Midbrain (tissue), 1 donor: ENCODE data around the gene FMN2.
"Not testable (repeated sequence)": the region's sequence is repeated elsewhere in the genome, so short reads cannot be mapped to it uniquely, and the experiment has no call there.

Experiments
- DNase-seq: peaks from one replicate; lab custom pipeline; 2025; lab: John Stamatoyannopoulos, UW

Gene FMN2

DNA sequence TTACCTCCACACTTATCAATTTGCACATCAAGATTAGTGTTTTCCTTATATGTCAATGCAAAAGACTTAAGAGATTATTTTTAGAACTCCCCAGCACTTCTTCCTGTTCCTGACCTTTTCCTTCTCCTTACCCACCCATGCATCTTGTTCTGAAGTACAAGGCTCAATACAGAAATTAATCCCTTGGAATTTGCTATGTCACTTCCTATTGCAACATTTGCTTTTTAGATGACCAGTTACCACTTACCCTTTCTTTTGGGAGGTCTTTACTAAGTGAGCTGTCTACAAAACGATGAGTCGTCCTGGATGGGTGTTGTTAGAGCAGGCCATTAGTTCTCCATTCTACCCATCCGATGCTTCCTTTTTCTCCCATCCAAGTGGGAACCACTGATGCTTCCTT lies 221.2 kb downstream of the FMN2 start:
- DNase-seq = no peak

DNA sequence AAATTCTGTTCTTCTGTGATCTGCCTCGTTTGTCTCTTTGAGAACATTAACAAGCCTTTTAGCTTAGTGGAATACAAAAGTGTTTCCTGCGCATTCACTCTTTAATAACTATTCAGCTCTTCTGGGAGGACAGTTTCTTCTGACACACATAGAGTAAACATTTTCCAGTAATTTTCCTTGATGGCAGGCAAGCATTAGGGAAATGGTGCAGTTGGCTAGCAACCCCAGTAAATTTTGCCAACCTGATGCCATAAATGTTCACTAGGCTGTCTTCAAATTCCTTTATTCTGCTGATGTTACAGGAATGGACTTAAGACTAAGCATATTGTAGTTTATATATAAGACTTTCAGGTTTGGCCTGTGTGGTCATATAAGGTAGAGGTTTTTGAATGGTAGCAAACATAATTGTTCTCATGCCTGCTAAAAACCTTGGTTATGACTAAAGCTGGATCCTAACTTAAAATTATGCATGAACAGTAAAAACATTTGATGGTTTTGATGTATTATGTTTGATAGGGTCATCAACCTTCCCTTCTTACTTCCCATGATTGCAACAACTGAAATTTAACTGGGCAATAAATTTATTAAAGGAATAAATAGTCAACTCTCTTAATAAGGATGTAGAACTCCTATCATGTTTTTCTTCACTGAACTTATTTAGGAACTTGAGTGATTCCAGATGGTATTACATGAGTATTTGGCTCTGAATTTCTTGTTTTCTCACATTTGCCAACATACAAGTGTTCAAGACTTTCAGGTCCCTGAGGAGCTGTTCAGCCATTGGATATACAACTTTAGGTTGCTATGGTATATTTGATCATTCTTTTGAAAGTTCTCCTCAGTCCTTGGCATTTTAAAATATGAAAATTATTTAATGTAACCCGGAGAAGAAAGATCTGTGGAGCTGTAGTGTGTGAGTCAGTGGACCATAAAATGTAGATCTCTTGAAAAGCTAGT lies 223.4 kb downstream of the FMN2 start:
- no peak for DNase-seq

DNA sequence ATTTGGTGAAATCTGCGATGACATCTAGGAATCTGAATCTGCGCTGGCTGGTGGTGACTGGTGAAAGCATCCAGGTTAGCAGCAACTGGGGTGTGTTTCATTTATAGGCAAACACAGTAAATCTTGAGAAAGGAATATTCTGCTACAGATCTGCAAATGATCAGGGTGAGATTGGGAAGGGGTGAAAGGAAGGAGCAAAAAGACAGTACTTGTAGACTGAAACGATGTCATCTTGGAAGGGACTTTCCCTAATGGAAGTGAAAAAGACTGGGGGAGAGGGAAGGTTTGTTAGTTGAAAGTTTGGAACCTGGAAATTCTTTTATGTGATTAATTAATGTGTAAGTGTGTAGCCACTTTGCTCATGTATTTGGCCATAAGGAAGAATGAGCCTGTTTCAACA lies 228.3 kb downstream of the FMN2 start:
- no peak for DNase-seq

DNA sequence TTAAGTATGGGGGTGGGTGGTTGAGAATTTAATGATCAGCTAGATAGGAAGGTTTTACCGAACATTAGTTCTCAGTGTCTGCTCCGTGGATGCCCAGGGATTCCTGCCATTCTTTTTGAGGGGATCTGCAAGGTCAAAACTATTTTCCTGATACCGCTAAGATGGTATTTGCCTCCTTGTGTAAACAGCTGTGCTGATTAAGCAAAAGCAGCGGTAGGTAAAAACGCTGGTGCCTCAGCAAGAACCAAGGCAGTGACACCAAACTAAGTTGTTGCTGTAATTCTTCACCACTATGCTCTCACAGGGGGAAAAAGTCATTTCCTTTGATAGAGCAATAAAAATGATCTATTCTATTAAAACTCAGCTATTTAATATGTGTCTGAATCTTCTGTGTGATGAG lies 229.0 kb downstream of the FMN2 start:
- no peak for DNase-seq

DNA sequence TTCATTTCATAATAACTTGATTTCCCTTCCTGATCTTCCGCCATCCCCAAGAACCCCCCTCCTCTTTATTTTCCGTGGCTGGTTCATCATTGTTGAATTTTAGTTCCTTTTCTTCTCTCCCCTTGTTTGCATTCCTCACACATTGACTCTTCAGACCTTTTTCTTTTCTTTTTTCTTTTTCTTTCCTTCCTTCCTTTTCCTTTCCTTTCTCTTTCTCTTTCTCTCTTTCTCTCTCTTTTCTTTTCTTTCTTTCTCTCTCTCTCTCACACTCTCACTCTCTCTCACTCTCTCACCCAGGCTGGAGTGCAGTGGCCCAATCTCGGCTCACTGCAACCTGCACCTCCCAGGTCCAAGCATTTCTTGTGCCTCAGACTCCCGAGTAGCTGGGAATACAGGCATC lies 231.3 kb downstream of the FMN2 start:
- no peak for DNase-seq

DNA sequence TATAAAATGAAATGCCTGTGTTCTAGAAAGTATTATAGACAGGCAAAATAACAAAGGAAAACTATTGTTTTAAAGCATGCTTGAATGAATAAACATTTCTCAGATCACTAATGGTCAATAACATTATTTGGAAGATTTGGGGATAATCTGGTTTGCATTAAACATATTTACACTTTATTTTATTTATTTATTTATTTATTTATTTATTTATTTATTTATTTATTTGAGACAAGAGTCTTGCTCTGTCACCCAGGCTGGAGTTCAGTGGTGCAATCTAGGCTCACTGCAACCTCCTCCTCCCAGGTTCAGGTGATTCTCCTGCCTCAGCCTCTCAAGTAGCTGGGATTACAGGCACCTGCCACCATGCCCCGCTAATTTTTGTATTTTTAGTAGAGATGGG lies 236.7 kb downstream of the FMN2 start:
- DNase-seq = not testable (repeated sequence)

DNA sequence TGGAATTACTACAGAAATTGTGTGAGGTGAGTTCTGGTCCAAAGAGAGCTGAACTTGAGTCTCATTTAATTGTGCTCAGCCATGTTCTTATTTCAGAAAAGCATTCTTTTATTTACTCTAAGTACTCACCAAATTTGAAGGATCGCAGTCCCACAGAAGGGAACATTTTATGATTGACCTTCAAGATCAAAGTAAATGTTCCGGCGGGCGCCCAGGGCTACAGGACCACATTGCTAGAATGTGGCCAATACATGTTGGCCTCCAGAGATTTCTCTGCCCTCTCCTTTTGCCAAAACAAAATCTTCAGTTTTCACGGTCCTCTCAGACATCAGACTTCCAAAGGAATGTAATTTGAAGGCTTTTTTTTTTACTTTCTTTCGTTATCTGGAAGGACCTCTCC lies 237.8 kb downstream of the FMN2 start:
- DNase-seq = no peak

DNA sequence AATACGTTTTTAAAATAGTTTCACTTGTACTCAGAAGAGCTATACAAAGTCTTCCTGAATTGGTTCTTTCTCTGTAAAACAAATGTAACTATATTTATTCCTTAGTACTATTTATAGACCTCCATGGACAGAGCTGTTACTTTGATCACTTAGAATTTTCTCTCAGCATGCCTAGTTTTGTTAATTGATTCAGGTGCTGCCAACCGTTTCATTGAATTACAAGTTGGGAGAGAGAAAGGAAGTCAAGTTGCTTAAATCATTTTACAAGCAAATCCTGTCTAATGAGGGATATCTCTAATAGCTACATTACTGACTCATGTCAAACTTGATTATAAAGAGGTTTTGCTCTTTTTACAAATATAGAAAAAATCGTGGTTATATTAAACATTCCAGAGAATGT lies 241.0 kb downstream of the FMN2 start:
- no peak for DNase-seq

DNA sequence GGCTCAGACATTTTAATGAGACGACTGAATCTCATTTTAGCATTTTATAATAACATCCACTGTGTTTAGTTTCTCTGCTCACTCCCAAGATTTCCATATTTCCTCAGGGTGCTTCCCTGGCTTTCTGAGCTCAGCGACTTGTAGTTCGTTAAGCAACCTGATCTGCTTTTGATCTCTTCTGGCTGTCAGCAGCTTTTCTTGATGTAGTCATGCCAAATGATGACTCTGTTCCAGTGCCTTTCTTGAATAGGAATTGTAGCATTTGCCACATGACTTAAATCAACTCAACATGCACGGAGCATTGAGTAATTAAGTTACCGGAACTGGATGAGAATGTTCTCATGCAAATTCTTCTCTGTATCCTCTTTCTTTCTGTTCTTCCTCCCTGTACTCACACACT lies 246.1 kb downstream of the FMN2 start:
- no peak for DNase-seq

DNA sequence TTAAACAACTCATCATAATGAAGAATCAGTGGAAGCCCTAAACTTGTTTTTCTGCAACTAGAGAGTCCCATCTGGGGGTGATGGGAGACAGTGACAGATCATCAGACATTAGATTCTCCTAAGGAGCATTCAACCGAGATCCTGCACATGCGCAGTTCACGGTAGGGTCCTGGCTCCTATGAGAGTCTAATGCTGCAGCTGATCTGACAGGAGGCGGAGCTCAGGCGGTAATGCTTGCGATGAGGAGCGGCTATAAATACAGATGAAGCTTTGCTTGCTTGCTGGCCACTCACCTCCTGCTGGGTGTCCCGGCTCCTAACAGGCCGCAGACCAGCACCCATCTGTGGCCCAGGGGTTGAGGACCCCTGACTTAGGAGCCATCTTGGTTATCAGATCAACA lies 247.2 kb downstream of the FMN2 start:
- DNase-seq = no peak

DNA sequence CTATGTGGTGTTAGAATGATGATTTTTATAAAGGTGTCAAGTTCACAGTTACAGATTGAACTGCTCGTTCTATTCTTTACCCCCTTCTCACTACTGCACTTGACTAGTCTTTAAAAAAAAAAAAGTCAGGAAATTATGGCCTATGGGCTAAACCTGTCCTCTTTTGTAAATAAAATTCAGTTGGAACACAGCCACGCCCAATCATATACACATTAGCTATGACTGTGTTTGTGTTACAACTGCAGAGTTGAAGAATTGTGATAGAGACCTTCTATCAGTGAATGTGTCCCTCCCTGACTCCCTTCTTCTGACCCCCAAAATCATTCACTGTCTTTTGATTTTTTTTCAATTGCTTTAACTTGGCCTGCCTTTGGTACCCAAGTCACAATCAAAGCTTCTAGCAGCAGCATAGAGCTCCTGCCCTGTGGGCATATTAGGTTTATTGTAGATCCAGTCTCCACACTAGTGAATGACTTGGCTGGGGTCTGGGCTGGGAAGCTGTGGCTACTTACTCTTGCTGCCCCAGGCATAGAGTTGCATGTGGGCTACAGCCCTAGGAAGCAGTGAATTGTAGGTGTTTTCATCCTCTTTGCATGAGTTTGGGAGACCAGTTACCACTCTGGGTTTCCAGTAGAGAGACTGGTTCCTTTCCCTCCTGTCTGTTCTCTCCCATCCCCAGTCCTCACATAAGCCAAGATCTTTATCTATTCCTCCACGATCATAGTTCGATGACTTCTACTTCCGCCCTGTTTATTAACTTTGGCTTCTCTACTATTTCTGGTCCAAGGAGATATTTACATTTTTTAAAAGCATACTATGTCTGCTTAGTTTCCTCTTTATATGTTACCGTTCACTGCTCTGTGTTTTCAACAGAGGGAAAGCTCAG lies 249.9 kb downstream of the FMN2 start:
- DNase-seq = no peak

DNA sequence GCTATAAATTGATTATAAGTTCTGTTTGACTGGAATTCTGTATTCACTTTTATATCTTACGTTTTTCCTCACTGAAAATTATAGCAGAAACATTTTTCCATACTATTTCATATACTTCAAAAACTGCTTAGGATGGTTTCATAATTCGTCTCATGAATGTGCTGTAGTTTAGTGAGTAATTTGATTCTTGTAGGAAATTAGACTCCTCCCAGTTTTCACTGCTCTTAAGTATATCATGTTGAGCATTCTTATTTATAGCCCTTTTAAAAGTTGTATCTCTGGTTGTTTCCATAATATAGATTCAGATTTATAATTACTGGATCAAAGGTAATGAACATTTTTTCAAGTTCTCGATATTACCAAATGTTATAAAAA lies 250.6 kb downstream of the FMN2 start:
- DNase-seq = no peak

DNA sequence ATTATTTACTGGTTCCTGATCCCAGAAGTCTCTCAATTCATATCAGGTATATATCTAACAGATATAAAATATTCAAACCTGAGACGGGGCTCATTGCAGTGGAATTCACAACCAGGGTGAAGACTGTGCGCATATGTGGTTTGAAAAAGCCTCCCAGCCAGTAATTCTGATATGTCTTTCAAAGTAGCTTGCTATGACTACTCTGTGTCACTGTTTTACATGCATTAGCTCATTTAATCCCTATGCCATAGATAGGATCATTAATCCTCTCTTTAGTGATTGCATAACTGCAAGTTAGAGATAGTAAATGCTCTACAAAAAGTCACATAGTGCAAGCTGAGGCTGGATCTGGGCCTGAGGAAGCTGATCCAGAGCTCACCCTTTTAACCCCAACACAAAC lies 251.4 kb downstream of the FMN2 start:
- DNase-seq = no peak

DNA sequence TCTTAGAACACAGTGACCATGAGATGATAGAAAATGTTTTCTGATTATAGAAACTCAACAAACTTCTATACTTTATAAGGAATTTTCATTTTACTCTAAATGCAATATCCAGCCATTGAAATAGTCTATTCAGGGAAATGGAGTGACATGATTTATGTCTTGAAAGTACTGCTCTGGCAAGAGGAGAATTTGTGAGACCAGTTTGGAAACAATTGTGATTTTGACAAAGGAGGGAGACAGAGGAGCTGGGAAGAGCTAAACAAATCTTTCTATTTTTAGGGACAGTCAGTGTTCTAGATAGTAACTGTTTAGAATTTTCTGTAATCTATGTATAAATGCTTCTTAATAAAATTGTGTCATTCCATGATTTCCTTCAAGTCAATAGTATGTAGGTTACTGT lies 252.3 kb downstream of the FMN2 start:
- no peak for DNase-seq

DNA sequence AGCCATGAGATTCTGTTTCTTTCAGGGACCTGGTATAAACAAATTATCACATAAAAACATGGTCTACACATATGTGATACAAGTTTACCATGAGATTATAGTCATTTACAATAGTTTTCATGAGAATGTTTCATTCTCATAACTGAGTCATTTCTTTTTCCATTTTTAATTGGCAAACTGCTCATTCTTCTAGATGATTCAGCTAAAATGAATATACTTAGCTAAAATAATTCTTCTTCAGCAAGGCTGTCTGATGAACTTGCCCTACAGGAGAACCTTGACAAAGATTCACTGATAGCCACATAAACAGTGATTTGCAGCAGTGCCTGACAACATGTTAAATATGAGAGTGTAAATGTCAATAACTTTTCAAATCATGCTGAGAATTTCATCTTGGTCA lies 253.2 kb downstream of the FMN2 start:
- DNase-seq = no peak

DNA sequence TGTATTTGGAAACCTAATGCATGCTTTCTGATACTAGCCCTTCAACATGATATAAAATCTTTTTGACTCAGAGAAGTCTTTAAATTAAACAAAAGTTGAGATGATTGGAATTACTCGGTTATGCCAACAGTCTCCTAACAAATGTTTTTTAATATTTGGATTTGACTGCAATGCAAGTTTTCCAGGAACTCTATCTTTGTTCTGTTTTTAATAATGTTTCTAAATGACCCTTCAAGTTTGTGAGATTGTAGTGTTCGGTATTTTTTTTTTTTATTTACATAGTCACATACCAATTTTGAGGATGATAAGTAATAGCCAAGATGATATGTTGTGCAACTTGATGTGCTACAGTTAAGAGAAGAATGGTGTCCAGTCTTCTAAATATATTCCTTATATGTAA lies 258.0 kb downstream of the FMN2 start:
- DNase-seq = no peak

DNA sequence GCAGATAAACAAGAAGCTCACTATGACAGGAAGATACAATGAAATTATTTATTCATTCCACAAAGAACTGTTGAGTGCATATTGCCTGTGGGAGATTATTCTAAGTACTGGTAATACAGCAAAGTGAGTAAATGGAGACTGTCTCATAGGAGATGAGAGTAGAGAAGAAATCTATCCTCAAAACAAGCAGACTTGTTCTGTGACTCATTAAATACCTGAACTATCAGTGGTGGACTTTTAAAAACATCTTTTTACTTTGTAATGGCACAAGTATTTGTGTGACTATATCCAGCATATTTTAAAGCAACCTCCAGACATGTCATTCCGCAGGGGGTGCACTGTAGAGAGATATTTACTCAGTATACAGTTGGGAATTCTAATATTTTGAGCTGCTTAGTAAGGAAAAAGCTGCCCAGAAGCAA lies 259.2 kb downstream of the FMN2 start:
- DNase-seq = no peak

DNA sequence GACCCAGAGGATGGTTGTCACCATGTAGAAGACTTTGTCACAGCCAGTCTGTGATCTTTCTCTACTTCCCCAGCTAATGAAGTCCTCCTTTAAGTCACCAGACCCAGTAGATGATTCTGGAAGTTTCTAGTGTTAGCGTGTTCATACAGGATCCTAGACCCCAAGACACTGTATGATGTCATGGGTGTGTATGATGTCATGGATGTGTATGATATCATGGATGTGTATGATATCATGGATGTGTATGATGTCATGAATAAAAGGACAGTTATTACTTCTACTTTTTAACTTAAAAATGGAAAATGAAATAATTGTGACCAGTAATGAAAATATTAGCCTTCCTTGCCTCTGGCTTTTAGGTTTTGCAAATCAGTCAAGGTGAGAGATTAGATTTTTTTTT lies 260.0 kb downstream of the FMN2 start:
- no peak for DNase-seq

DNA sequence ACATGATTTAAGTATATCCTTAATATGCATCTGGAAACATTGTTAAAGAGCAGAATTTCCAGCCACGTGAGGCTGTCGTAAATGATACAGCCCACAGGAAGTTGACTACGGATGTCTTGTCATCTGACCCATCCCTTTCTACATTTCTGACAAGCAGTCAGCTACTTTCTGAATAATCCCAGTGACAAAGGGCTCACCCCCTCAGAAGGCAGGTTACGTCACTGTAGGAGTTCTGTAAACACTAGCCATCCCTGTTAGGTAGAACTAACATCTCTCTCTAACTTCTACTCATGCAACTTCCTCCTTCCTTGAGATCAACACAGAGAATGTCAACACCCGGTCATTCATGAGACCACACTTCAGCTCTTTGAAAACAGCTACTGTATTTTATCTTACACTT lies 261.1 kb downstream of the FMN2 start:
- no peak for DNase-seq

DNA sequence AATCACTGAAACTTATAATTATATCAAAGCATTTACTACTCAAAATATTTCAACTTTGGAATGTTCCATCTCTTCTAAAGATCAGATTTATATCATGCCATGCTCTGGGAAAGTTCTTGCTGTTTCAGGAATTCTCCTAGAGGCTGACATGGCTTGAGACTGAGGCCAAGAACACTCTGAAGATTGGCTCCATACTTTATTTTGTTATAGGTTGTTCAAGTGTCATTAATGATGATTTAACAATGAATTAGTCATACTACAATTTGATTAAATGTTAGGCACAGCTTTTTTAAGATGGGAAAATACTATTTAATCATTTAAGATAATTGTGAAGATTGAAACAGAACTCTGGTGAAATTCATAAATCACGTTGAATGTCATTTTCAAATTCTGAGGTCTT lies 264.9 kb downstream of the FMN2 start:
- no peak for DNase-seq

DNA sequence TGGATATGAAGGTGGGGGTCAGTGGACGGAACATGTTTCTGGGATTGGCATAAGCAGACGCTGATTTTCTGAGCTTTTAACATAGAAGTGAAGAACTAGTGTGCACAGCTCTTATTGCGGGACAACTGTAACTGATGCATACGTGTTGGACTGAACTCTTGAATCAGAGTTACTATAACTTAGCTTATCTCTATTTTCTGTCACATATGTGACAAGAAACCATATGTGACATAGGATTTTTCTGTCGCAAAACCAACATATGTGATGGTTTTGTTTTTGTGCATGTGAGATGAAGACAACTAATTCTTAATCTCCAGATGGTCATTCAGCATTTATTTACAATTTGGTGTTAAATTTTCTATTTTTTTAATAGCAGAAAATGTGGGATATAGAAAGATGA lies 270.4 kb downstream of the FMN2 start:
- no peak for DNase-seq

DNA sequence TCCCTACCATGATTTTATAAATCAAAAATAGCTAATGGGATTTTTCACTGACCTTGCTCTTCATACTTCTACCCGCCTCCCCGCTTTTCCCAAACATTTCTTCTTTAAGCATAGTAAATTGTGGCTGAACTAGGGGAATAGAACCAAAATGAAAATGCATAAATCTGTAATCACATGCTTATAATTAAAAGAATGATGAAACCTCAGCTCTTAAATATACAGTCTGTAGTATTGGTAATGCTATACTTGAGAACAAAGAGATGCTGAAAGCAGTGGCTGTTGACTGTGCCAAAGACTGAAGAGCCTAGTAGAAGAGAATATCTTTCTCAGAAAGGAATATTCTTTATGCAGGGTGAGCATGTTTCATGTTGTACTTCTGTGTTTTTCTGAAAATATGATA lies 271.1 kb downstream of the FMN2 start:
- DNase-seq = no peak

DNA sequence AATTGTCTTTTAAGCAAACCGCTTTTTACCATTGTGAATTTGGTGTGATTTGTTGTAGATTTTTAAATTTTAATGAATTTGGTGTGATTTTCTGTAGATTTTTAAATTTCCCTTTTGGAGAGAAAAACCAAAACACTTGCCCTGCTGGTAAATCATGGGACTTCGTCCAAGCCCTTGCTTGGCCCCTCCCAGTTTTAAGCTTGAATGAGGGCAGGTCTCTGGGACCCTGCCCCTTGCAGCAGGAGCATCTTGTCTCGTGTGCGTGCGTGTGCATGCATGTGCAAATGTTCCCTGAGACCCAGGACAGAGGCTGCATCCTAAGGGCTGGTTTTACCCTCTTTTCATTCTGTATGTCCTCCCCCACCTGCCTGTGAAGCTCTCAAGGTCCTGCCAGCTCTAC lies 271.6 kb downstream of the FMN2 start:
- no peak for DNase-seq
